NCI-H446 treated with DMSO at 0.1 percent for 48 hours (cell line): ENCODE measurements around the gene APEH.

Experiments used
- DNase-seq: peaks from one replicate; lab custom pipeline; 2025; lab: John Stamatoyannopoulos, UW

APEH gene

DNA sequence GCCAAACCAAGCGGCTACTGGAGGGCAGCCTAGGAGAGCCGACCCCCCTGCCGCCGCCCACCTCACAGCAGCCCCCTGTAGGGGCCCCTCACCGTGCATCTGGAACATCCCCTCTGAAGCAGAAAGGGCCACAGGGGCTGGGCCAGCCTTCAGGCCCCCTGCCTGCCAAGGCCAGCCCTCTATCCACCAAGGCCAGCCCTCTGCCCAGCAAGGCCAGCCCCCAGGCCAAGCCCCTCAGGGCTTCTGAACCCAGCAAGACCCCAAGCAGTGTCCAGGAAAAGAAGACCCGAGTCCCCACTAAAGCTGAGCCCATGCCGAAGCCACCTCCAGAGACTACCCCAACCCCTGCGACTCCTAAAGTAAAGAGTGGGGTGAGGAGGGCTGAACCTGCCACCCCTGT, 23.5 kb upstream of the APEH start:
- DNase-seq: no peak

- no peak for DNase-seq
These were observed 21.8 kb upstream of the APEH start for GRCh38 chr3:49652218-49652902.

- DNase-seq: no peak
These were observed 21.2 kb upstream of the APEH start for GRCh38 chr3:49652903-49653415.

GRCh38 chr3:49653621-49654020, 20.5 kb upstream of the APEH start:
- no peak for DNase-seq

DNA sequence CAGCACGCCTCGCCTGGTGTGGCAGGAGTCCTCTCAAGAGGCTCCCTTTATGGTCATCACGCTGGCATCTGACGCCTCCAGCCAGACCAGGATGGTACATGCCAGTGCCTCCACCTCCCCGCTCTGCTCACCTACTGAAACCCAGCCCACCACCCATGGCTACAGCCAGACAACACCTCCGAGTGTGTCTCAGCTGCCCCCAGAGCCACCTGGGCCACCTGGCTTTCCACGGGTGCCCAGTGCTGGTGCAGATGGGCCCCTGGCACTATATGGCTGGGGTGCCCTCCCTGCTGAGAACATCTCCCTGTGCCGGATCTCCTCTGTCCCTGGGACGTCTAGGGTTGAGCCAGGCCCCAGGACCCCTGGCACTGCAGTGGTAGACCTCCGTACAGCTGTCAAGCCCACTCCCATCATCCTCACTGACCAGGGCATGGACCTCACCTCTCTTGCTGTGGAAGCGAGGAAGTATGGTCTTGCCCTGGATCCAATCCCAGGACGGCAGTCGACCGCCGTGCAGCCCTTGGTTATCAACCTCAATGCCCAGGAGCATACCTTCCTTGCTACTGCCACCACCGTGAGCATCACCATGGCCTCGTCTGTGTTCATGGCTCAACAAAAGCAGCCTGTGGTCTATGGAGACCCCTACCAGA, 19.9 kb upstream of the APEH start:
- no peak for DNase-seq

- no peak for DNase-seq
These were observed 19.1 kb upstream of the APEH start for GRCh38 chr3:49654955-49655556.

GRCh38 chr3:49655731-49656285, 18.3 kb upstream of the APEH start:
- DNase-seq: no peak

GRCh38 chr3:49656541-49657112, 17.5 kb upstream of the APEH start:
- no peak for DNase-seq

GRCh38 chr3:49657208-49657915, 16.8 kb upstream of the APEH start:
- no peak for DNase-seq

GRCh38 chr3:49658711-49659110, 15.4 kb upstream of the APEH start:
- no peak for DNase-seq

- DNase-seq: no peak
These were observed 14.4 kb upstream of the APEH start for GRCh38 chr3:49659756-49660155.

DNA sequence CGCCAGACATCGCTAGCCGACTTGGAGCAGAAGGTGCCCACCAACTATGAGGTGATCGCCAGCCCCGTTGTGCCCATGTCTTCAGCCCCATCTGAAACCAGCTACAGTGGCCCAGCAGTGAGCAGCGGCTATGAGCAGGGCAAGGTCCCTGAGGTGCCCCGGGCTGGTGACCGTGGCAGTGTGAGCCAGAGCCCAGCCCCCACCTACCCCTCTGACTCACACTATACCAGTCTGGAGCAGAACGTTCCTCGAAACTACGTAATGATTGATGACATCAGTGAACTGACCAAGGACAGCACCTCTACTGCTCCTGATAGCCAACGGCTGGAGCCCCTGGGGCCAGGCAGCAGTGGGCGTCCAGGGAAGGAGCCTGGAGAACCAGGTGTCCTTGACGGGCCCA, 12.9 kb upstream of the APEH start:
- DNase-seq: no peak

GRCh38 chr3:49662021-49662420, 12.1 kb upstream of the APEH start:
- DNase-seq: no peak

GRCh38 chr3:49662720-49663413, 11.3 kb upstream of the APEH start:
- no peak for DNase-seq

DNA sequence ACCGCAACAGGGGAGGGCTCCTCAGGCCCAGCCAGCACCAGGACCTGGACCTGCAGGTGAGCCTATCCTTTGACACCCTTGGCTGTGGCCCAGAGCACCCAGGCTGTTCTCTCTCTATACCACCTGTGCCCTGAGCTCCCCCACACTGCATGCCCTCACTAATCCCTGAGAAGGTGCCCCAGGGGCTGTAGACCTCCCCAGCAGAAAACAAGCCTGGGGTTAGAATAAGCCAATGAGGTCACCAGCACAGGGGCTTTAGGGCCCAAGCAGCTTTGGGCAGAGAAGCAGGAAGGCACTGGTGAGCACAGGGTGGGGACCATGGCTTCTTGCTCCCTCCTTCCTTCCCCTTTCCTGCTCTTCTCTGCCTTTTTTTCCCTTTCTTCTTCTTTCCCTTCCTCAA, 10.3 kb upstream of the APEH start:
- DNase-seq: no peak

DNA sequence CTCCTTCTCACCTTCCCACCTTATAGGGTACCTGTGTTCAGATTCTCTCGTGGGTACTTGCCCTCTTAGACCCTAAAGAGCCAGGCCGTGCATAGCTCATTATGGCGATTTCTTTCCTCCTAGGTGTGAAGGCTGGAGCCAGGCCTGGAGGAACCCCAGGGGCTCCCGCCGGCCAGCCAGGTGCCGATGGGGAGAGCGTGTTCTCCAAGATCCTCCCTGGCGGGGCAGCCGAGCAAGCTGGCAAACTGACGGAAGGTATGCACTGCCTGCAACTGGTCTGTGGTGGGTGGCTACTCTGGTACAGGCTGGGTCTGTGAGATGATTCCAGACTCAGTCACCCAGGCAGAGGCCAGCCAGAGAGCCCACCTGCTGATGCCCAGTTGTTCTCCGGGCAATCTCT, 9.9 kb upstream of the APEH start:
- DNase-seq: no peak

- no peak for DNase-seq
These were observed 8.2 kb upstream of the APEH start for GRCh38 chr3:49665822-49666519.

DNA sequence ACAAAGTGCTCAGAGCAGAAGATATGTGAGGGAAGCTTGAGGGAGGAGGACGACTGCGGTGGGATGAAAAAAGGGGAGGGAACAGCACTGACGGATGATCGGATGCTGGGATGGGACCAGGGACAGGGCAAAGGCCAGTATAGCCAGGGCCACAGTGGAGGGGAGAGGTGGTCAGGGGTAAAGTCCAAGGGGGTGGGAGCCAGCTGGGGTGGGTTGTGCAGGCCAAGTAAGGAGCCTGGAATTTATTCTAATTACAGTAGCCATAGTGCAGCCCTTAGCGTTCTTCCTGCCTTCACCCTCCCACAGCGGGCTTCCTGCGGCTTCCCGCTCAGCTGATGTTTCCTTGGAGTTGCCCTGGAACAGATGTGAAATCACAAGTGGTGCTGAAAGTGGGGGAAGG, 7.6 kb upstream of the APEH start:
- DNase-seq: no peak

DNA sequence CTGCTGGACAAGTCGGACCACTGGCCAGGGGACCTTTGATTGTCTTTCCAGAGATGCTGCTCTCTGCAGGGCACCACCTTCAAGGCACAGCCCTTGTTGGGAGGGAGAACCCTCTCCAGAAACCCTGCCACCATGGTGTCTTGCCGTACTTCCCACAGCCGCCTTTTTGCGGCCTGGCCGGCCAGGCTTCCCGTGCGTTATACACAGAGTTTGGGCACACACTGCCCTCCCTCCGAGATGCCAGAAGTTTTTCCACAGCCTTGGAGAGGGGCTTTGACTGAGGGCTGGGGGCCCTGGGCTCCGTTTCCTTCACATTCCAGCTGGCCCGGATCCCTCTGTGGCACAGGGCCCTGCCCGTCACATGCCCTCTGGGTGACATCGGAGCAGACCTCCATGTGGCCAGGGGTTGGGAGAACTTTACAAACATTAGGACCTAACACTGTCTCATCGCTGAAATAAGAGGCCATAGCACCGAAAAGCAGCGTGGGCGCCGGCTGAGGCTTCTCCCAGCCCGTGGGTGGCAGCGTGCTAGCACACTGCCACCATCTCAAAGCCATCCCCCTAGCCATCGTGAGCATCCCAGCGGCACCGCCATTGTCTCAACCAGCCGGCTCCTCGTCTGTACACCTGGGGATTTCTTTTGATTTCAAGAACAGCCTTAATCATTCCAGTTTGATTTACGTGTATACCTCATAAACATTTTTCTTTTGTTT, 6.3 kb upstream of the APEH start:
- DNase-seq: no peak

DNA sequence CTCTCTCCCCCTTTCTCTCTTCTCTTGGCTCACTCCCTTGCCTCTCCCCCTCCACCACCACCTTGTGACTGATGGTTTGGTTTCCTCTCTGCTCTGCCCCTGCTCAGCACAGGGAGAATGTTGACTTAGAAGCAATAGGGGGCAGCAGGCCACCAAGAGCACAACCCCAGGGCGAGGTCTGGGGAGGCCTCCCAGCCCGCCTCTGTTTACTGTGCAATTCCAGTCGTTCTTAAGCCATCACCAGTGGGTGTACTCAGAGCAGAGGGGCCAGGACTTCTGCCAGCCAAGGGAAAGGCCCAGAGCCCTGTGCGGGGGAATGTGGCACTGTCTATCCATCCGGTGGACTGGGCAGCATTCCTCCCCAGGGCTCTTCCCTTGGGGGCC, 5.7 kb upstream of the APEH start:
- no peak for DNase-seq
